Liver (tissue), 3 donors: ENCODE results near the gene NXPE3.
"Not testable (repeated sequence)": the region's sequence is repeated elsewhere in the genome, so short reads cannot be mapped to it uniquely, and the experiment has no call there.

Experiments
- EGR1 ChIP-seq, 2 donors: IDR thresholded peaks; 2 replicates each; pipeline ENCODE4 v1.6.1; 2016 to 2018; ENCODE audit warnings: antibody characterized with exemption in 2 of 2, low read depth in 2 of 2
- FOXA1 ChIP-seq: IDR thresholded peaks from 2 replicates; pipeline ENCODE4 v1.6.1; 2016; ENCODE audit warnings: antibody characterized with exemption
- JUND ChIP-seq, 2 donors: IDR thresholded peaks; 2 replicates each; pipeline ENCODE4 v1.6.1; 2016; ENCODE audit warnings: antibody characterized with exemption in 2 of 2
- RAD21 ChIP-seq, 2 donors: IDR thresholded peaks; 2 replicates each; pipeline ENCODE4 v1.6.1; 2016; ENCODE audit warnings: antibody characterized with exemption in 2 of 2, mild to moderate bottlenecking in 2 of 2
- TAF1 ChIP-seq: conservative IDR thresholded peaks from 2 replicates; pipeline ENCODE4 v1.6.1; 2016; ENCODE audit warnings: antibody characterized with exemption, mild to moderate bottlenecking
- TF ChIP-seq, protein P1 (sequence below): fragments of 150-350 bp; IDR thresholded peaks from 2 replicates; pipeline ENCODE4 v1.5.1; 2017; ENCODE audit warnings: improper control_type of control experiment, low read depth, low read length; ENCODE audit not compliant: missing input control
- TF ChIP-seq, protein P2 (sequence below): IDR thresholded peaks from 2 replicates; pipeline ENCODE4 v1.6.1; 2016; ENCODE audit warnings: antibody characterized with exemption, mild to moderate bottlenecking
- TF ChIP-seq, protein P3 (sequence below): IDR thresholded peaks from 2 replicates; pipeline ENCODE4 v1.6.1; 2016; ENCODE audit warnings: antibody characterized with exemption
- donor health status: healthy.
- donor health status: healthy.

DNA sequence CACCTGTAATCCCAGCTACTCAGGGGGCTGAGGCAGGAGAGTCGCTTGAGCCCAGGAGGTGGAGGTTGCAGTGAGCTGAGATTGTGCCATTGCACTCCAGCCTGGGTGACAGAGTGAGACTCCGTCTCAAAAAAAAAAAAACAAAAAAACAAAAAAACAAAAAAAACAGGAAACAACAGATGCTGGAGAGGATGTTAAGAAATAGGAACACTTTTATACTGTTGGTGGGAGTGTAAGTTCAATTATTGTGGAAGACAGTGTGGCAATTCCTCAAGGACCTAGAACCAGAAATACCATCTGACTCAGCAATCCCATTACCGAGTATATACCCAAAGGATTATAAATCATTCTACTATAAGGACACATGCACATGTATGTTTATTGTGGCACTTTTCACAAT, 37.1 kb upstream of the NXPE3 start:
- not testable (repeated sequence) for TF ChIP-seq FOXA1; RAD21 (IDR thresholded peaks at IDR 0.05); TAF1; EGR1 (IDR thresholded peaks at IDR 0.05; ENCODE audit: low read depth in 2 of 2); JUND (IDR thresholded peaks at IDR 0.05)
- TF ChIP-seq, protein P1, sequence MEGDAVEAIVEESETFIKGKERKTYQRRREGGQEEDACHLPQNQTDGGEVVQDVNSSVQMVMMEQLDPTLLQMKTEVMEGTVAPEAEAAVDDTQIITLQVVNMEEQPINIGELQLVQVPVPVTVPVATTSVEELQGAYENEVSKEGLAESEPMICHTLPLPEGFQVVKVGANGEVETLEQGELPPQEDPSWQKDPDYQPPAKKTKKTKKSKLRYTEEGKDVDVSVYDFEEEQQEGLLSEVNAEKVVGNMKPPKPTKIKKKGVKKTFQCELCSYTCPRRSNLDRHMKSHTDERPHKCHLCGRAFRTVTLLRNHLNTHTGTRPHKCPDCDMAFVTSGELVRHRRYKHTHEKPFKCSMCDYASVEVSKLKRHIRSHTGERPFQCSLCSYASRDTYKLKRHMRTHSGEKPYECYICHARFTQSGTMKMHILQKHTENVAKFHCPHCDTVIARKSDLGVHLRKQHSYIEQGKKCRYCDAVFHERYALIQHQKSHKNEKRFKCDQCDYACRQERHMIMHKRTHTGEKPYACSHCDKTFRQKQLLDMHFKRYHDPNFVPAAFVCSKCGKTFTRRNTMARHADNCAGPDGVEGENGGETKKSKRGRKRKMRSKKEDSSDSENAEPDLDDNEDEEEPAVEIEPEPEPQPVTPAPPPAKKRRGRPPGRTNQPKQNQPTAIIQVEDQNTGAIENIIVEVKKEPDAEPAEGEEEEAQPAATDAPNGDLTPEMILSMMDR, result not testable (repeated sequence)
- TF ChIP-seq, protein P2, sequence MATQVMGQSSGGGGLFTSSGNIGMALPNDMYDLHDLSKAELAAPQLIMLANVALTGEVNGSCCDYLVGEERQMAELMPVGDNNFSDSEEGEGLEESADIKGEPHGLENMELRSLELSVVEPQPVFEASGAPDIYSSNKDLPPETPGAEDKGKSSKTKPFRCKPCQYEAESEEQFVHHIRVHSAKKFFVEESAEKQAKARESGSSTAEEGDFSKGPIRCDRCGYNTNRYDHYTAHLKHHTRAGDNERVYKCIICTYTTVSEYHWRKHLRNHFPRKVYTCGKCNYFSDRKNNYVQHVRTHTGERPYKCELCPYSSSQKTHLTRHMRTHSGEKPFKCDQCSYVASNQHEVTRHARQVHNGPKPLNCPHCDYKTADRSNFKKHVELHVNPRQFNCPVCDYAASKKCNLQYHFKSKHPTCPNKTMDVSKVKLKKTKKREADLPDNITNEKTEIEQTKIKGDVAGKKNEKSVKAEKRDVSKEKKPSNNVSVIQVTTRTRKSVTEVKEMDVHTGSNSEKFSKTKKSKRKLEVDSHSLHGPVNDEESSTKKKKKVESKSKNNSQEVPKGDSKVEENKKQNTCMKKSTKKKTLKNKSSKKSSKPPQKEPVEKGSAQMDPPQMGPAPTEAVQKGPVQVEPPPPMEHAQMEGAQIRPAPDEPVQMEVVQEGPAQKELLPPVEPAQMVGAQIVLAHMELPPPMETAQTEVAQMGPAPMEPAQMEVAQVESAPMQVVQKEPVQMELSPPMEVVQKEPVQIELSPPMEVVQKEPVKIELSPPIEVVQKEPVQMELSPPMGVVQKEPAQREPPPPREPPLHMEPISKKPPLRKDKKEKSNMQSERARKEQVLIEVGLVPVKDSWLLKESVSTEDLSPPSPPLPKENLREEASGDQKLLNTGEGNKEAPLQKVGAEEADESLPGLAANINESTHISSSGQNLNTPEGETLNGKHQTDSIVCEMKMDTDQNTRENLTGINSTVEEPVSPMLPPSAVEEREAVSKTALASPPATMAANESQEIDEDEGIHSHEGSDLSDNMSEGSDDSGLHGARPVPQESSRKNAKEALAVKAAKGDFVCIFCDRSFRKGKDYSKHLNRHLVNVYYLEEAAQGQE, result not testable (repeated sequence)
- TF ChIP-seq, protein P3, sequence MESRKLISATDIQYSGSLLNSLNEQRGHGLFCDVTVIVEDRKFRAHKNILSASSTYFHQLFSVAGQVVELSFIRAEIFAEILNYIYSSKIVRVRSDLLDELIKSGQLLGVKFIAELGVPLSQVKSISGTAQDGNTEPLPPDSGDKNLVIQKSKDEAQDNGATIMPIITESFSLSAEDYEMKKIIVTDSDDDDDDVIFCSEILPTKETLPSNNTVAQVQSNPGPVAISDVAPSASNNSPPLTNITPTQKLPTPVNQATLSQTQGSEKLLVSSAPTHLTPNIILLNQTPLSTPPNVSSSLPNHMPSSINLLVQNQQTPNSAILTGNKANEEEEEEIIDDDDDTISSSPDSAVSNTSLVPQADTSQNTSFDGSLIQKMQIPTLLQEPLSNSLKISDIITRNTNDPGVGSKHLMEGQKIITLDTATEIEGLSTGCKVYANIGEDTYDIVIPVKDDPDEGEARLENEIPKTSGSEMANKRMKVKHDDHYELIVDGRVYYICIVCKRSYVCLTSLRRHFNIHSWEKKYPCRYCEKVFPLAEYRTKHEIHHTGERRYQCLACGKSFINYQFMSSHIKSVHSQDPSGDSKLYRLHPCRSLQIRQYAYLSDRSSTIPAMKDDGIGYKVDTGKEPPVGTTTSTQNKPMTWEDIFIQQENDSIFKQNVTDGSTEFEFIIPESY, result not testable (repeated sequence)
